GM19351 (cell line): ENCODE measurements around the gene MAS1.
"Not testable (repeated sequence)": the region's sequence is repeated elsewhere in the genome, so short reads cannot be mapped to it uniquely, and the experiment has no call there.

Source experiments
- ATAC-seq: cut with Tn5 transposase; IDR thresholded peaks from one replicate; pipeline ENCODE4 v1.9.1; 2021; ENCODE audit warnings: mild to moderate bottlenecking, moderate library complexity; ENCODE audit not compliant: unreplicated experiment

MAS1 gene

DNA sequence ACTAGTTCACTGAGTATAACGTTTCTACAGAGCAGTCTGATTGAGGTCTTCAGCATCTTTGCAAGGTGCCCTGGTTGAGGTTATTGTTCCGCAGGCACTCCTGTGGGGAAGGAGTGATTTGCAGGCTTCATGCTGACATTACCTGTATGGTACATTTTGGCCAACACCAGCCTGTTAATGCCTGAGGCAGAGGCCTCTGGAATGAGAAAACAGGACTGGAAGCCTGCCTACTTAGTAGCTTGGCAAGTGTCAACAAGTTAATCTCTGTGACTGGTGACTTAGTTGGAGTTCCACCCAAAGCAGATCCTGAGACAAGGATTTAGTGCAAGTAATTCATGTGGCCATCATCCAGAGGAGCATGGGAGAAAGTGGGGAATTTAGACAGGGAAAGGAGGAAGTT, 24.6 kb downstream of the MAS1 start:
- ATAC-seq, result no peak

DNA sequence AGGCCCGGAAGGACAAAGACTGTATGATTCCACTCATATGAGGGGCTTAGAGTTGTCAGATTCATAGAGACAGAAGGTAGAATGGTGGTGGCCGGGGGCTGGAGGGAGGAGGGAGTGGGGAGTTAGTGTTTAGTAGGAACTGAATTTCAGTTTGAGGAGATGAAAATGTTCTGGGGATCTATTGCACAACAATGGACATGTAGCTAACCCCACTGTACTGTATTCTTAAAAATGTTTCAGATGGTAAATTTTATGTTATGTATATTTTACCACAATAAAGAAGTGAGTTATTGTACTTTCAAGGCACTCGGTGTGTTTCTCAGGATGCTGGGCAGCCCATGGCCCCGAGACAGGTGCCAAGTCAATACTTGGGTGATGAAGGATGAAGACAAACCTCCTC, 25.4 kb downstream of the MAS1 start:
- ATAC-seq, result no peak

DNA sequence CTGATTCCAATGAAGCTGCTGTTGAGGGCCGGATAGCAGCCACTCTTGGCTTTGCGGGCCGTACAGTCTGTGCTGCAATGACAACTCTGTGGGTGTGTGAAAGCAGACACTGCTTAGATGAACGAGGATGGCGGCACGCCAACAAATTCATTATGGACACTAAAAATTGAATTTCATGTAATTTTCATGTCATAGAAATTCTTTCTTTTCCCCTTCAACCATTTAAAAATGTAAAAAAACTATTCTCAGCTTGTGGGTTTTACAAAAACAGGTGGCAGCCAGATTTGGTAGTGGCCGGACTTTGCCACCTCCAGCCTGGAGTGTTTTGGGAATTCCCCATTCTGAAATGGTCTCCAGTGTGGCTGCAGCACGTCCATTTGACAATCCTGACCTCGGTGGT, 26.0 kb downstream of the MAS1 start:
- no peak for ATAC-seq

DNA sequence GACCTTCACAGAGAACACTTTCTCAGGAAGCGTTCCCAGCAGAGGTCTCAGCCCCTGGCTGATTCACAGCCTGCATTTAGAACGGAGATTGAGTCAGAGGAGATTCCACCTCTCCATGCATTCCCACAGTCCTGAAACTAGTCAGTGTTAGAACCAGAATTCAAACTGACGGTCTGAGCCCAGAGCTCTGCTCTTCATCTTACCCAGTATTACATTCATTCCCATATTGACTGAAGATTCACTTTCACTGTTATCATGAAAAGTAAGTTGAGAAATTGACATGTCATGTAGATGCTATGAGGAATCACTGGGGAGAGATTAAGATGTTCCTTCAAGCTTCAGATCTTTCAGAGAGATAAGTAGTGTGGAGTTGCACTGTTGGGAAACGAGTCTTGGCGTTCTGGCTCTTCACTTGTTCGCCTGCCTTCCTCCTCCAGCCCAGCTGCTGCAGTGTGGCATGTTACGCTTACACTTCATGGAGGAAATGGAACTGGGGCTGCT, 28.3 kb downstream of the MAS1 start:
- ATAC-seq, result no peak

DNA sequence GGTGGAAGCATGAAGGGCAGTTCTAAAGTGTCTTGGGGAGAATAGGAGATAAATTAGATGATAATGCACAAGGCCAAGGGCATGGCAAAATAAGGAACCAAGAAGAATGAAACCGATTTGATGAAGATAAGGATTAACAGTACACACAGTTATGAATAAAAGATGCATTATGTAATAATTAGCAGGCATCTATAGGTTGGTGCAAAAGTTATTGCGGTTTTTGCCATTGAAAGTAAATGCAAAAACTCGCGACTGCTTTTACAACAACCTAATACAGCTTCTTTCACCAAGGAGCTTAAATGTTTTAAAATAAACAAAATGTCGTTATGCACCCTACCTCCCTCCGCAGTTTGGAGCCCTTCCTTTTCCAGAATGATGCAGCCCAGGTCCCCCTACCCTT, 29.0 kb downstream of the MAS1 start:
- ATAC-seq, result no peak

DNA sequence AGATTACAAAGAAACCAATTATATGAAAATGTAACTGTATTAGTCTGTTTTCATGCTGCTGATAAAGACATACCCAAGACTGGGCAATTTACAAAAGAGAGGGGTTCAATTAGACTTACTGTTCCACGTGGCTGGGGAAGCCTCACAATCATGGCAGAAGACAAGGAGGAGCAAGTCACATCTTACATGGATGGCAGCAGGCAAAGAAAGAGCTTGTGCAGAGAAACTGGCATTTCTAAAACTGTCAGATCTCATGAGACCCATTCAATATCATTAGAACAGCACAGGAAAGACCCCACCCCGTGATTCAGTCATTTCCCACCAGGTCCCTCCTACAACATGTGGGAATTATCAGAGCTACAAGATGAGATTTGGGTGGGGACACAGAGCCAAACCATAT, 33.4 kb downstream of the MAS1 start:
- not testable (repeated sequence) for ATAC-seq

DNA sequence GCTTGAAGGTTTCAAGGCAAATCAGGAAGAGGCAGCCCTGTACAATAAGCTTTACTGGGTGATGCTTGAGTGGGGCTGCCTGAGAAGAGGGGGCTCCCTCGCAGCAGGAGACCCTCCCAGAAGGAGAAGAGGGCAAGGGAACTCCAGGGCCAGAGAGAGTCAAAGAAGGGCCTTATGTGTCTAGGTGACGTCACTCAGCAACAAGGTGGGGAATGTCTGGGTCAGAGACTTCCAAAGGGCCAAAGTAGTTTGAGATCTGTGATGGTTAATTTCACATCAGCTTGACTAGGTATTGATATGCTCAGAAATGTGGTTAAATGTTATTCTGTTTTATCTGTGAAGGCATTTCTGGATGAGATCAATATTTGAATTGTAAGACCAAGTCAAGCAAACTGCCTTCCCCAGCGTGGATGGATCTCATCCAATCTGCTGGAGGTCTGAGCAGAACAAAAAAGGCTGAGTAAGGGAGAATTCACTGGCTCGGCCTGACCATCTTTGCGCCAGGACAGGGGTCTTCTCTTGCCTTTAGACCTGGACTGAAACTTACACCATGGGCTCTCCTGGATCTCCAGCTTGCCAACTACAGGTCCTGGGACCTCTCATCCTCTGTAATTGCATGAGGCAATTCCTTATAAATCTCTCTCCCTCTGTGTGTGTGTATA, 35.9 kb downstream of the MAS1 start:
- ATAC-seq, result no peak

DNA sequence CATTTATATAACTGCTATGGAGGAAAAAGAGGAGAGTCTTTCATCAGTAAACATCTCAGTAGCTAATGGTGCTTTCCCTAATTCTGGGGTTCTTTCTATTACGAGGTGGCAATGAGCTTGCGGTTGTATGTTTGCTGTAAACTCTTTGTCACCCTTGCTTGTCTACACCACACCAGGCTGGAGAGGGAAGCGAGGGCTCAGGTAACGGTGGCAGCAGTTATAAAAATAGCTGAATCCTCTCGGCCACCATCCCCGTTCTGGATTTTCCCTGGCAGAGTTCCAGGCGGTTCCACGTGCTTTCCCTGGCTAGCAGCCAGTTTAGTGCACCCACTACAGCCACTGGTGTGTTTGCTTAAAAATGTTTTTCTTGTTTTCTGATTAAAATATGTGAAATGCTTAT, 39.0 kb downstream of the MAS1 start:
- ATAC-seq, result peak; percentile 35

DNA sequence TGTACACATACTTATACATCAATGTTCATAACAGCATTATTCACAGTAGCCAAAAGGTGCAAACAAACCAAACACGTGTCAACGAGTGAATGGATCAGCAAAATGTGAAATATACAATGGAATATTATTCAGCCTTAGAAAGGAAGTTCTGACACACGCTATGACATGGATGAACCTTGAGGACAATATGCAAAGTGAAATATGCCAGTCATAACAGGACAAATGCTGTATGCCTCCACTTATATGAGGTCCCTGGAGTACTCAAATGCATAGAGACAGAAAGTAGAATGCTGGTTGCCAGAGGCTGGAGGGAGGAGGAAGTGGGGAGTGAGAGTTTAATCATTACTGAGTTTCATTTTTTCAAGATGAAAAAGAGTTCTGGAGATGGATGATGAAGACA, 40.3 kb downstream of the MAS1 start:
- ATAC-seq, result peak; percentile 90

DNA sequence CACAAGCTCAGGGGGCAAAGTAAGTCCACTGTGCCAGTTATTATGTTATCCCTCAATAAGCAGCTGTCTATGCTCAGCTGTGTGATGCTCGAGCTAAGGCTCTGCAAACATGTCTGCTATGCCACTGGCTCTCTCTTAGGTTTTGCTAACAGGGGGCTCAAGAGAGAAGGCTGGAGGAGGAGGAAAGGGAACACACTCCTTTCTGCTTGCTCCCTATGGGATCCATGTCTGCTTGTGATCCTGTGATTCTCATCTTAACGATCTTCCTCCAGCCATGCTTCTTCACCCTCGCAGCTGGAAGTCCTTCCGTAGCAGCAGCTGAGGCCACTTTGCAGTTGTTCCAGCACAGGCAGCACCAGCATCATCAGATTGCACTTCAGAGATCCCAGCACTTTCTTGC, 41.1 kb downstream of the MAS1 start:
- peak; percentile 3 for ATAC-seq

DNA sequence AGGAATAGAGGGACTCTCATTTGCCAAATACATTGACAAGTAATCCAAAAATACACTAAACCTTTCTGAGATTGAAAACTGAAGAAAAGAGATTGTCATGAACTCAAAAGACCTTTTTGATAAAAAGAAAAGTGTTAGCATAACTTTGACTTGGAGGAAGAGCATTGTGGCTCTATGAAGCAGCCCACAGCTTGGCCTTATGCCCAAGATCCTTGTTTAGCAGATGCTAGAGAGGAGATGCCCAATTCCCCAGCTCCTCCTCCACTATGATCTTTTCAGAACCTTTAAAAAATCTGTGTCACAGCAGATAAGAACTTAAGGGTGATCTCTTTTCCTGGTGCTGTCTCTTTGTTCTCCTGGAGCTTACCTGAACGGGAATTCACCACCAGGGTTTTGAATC, 42.3 kb downstream of the MAS1 start:
- no peak for ATAC-seq

DNA sequence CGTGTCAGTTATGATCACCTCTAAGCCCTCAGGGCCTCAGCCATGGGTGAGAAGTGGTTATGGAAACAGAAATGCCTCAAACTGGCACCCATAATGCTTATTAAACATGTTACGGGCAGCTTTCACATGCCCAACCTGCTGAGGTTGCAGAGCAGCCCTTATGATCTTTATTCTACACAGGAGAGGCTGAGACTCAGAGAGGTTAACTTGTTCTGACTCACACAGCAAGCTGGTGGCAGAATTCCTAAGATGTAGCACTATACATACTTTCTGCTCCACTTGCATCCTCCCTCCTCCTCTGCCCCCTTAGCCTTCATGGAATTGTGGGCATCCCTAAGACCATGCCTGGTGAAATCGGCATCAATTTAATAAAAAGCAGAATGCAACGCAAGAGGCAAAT, 43.4 kb downstream of the MAS1 start:
- no peak for ATAC-seq

DNA sequence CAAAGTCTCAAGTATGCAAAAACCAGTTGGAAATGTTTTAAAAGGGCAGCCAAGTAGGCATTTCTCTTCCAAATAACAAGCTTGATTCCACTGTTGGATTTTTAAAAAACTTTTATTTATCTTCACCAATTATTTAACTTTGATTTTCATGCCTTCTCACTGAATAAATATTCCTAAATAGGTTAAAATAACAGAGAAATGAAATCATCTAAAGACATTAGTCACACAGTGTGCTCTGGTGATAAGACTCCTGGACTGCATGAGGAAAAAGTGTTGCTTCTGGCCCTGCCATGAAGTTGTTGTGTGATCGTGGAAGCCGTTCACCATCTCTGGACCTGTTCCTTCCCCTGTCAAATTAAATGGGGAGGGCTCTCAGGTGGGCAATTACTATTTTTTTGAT, 44.3 kb downstream of the MAS1 start:
- no peak for ATAC-seq

DNA sequence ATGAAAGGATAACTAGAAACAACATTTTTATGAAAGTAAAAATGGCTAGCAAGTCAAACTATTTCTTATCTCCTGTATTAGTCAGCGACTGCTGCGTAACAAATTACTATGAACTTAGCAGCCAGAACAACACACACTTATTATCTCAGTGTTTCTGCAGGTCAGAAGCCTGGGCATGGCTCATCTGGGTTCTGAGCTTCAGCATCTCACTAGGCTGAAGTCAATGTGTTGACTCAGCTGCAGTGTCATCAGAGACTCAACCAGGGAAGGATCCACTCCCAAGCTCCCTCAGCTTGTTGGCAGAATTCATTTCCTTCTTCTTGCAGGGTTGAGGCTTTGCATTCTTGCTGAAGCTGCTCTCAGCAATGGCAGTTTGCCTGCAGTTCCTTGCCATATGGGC, 44.8 kb downstream of the MAS1 start:
- no peak for ATAC-seq

DNA sequence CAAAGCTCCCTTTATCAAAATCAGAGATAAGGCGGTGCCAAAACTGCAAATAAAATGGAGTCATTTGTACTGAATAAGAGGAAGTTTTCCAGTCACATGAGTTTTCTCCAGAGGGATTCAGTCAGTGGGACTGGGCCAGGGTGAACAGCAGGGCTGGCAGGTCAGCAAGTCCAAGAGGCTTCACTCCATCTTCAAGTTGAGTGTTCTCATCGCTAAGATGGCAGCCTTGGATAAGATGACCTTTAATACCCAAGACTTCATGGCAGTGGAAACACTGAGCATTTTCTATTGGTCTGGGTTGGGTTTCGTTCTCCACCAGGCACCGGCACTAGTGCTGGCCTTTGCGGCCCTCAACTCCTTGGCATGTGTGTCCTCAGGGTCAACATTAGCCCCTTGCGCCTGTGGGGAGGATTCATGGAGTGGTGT, 48.8 kb downstream of the MAS1 start:
- no peak for ATAC-seq
